G401.6 (cell line): Measurements from ENCODE around the gene SLITRK1.

Source experiments
- FAIRE-seq: peaks from 2 replicates; lab custom pipeline; 2012; peaks lifted over from hg19 to GRCh38; lab: Jason Lieb, UNC

The SLITRK1 gene

GRCh38 chr13:83881917-83882605 lies at the start of gene SLITRK1:
Gene SLITRK1 (minus strand): TSS chr13:83882474. CDS start chr13:83881507, 967 bp downstream.
- FAIRE-seq: no peak

DNA sequence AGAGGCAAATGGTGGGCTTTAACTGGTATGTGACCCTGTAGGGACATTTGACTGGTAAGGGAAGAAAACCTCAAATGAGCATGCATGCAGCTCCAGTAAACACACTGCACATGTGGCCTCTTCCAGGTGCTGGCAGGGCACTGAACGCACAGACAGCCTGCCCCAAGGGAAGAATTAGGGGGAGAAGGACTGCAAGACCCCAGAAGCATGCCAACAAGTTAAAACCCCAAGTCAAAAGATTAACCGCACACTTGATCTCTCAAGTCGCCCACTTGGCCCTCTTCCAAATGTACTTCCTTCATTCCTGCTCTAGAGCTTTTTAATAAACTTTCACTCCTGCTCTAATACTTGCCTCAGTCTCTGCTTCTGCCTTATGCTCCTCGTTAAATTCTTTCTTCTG lies 46.9 kb upstream of the SLITRK1 start:
- no peak for FAIRE-seq

DNA sequence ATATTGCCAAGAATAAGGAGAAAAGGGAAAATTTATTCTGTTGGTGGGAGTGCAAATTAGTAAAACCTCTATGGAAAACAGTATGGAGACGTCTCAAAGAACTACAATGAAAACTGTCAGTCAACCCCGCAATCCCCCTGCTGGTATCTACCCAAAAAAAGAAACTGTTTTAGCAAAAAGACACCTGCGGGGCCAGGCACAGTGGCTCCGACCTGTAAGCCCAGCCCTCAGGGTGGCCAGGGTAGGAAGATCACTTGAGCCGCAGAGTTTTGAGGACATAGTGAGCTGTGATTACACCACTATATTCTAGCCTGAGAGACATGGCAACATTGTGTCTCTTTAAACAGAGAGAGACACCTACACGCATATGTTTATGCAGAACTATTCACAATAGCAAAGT lies 37.5 kb upstream of the SLITRK1 start:
- no peak for FAIRE-seq

- no peak for FAIRE-seq
Observed at GRCh38 chr13:83914368-83914767, 32.1 kb upstream of the SLITRK1 start.

GRCh38 chr13:83907196-83907989 lies 25.1 kb upstream of the SLITRK1 start:
- FAIRE-seq: no peak

- no peak for FAIRE-seq
Observed at GRCh38 chr13:83906240-83906820, 24.1 kb upstream of the SLITRK1 start.

DNA sequence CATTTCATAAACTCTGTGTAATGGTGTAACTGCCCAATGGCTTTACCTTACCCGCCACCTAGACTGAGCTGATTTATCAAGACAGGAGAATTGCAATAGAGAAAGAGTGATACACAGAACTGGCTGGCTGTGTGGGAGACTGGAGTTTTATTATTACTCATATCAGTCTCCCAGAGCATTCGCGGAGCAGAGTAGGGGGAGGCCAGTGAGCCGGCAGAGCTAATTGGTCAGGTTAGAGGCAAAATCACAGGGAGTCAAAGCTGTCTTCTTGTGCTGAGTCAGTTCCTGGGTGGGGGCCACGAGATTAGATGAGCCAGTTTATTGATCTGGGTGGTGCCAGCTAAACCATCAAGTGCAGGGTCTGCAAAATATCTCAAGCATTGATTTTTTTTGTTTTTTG lies 23.4 kb upstream of the SLITRK1 start:
- FAIRE-seq: no peak

DNA sequence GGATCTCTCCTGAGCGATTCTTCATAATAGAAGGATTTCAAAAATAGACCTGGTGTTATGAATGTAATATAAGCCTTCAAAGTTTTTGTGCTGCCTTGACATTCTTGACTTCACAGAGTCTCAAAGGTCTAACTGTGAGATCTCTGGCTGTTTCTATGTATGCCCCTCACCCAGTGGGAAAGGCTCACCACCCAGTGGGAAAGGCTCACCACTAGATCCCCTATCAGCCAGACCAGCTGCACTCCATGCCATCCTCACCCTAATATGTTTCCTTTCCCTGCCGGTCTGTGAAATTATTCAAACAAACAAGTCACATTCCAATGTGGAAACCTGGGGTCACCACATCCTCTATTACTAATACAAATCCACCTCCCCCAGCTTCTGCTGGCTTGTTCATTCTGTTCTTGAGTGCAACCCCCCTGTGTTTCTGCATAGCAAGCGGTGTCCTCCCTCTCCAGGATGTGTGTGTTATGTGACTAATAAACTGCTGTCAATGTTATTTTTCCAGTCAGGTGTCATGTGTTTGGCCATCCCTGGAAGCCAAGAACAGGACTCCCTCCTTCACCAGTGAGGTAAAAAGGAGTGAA lies 13.8 kb upstream of the SLITRK1 start:
- no peak for FAIRE-seq

DNA sequence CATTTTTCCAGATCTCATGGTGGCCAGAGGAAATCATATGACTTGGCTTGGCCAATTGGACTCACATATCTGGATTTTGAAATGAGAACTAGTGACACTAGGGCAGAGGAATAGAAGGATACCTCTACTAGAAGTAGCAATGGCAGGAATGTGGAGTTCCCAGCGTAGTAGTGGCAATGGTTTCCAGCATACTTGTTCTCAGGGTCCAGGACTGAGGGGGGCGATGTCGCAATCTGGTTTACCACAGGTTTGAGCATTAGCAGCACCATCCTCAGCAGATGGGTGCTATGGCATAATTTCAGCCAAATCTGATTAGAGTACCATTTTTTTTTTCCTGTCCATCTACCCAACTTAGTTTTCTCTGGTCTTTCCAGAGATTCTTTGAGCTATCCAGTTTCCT lies 8.1 kb upstream of the SLITRK1 start:
- FAIRE-seq: no peak

- no peak for FAIRE-seq
Observed at GRCh38 chr13:83884141-83884540, 1.9 kb upstream of the SLITRK1 start.

- no peak for FAIRE-seq
Observed at GRCh38 chr13:83883061-83883523, 818 bp upstream of the SLITRK1 start.

GRCh38 chr13:83882606-83882959 lies 309 bp upstream of the SLITRK1 start:
- FAIRE-seq: no peak

- no peak for FAIRE-seq
Observed at GRCh38 chr13:83881140-83881684, 1.1 kb downstream of the SLITRK1 start.

DNA sequence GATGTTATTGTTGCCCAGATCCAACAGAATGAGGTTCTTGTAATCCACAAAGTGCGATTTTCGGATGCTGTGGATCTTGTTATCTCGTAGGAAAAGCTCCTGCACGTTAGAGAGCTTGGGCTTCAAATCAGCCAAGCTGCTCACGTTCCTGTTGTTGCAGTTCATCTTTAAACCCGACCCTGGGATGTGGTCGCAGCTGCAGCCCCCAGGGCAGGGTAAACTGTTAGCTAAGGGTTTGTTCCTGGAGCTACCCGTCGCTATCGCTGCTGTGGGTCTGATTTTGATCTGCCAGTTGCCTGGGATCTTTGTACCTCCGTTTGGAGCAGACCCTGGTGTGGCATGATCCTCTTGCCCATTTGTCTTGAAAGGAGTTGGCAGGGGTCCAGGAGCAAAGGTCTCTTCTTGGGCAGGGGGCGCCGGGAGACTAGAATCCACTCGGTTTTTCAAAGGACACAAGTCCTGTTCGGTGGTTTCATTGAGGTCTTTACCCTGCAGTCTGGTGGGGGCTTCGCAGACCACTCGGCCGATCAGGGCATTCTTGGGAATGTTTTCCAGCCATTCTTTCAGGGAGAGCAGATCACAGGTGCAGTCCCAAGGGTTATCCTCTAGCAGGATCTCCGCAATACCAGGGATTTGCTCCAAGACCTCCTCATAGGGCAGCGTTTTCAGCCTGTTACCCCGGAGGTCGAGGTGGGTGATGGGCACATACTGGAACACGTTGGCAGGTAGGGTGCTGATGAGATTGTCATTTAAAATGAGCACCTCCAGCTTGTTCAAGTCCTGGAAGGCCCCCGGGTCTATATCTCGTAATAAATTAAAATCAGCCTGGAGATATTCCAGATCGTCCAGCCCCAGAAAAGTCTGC lies 1.8 kb downstream of the SLITRK1 start:
- FAIRE-seq: no peak

GRCh38 chr13:83879431-83880171 lies 2.7 kb downstream of the SLITRK1 start:
- FAIRE-seq: no peak

- no peak for FAIRE-seq
Observed at GRCh38 chr13:83878691-83879430, 3.4 kb downstream of the SLITRK1 start.

DNA sequence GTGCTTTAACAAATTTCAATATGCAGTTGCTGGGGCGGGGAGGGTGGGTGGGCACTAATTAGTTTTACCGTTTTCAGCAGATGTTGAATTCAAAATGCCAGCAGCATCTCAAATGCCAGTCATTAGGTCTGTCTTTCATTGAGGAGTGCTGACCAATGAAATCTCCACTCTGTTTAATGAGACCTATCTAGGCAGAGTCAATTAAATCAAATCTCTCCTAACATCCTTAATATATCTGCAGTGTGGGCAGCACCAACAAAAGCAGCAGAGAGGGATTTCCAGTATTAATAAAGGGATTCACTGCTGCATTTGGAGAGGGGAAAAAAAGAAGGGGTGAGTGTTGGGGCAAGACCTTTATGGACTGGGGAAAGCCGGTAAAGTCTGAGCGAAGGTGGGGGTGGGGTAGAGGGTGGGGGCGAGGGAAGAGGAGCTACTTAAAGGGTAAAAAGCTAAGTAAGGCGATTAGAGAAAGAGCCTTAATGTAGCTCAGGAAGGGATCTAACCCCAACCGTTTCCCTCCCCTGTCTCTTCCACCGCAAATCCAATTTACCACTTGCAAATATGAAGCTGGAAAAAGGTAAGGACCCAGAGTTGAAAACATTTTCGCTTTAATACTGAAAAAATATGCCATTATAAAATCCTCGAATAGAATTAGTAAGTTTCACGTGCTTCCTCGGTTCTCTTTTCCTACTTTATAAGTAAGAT lies 4.5 kb downstream of the SLITRK1 start:
- no peak for FAIRE-seq

GRCh38 chr13:83876546-83876945 lies 5.7 kb downstream of the SLITRK1 start:
- no peak for FAIRE-seq

DNA sequence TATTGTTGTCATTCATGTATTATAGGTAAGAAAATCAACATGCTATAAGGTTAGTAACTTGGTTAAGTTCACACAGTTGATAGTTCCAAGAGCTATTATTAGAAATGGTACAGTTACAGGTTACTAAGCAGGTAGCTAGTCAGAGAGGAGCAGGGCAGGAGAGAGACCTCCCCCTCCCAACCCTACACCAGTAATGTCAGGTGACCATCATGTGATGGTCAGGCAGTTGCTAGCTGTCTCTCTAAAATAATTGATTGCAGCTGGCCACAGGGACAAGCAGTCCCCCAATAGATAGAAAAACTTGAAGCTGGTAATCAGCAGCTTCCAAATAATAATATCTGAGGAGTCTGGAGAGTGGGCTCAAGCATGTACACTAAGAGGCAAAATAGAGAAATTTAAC lies 14.6 kb downstream of the SLITRK1 start:
- FAIRE-seq: no peak
